GM21360 (cell line): ENCODE results near the gene CCT6B.
"Not testable (repeated sequence)": the region's sequence is repeated elsewhere in the genome, so short reads cannot be mapped to it uniquely, and the experiment has no call there.

ENCODE experiments used
- ATAC-seq: cut with Tn5 transposase; IDR thresholded peaks from one replicate; pipeline ENCODE4 v1.9.1; 2021; ENCODE audit warnings: mild to moderate bottlenecking, moderate library complexity; ENCODE audit not compliant: unreplicated experiment

CCT6B gene

DNA sequence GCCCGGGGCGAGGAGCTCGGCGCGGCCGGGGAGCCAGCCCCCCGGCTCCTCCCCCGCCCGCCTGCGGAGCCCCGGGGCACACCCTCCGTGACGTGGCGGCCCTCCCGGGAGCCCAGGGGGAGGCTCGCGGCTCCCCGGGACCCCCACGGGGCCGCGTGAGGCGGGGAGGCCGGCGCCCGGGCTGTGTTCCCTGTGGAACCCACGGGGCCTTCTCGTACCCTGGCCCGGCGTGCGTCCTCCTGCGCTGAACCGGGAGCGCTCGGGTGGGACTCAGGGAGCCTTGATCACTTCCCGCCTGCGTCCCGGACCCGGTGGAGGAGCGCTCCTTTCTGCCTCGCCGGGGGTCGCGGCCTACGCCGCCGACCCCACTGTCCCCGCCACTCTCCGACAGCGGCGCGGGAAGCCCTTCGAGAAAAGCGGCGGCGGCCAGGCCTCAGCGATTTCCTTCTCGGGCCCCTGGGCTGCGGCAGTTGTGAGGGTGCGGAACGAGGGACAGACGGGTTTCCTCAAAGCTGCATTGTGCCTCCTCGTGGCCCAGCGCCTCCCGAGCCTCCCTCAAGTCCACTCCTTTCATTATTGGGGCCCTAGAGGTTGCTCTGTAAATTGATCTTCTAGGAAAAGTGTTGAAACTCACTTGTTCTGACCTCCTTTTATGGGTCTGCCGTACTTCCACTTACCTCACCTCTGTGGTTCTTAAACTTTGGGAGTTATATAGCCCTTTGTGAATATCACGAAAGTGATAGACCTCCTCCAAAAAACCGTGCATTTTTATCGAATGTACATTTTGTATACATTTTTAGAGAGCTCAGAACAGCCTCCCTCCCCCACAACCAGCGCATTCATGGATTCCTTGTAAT, 19.6 kb upstream of the CCT6B start:
- ATAC-seq, result peak; percentile 68

DNA sequence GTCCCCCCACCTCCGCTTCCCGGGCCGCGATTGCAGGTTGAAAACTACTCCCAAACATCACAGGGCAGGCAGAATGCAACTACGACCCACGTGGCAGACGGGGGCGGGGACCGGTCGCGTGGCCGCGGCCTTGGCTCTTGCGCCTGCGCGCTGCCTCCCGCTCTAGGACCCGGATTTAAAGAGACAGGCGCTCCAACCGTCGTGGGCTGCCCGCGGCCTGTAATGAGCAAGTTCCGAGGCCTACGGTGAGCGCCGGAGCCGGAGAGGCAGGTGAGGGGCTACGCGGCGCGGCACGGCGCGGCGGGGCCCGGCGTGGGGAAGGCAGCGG, 19.1 kb upstream of the CCT6B start, which contains the start of gene LIG3:
Gene LIG3 (plus strand): TSS at position 160 of the 328 bp plus-strand sequence. CDS start 2,494 bp downstream, outside the sequence.
- ATAC-seq, result peak; percentile 73

DNA sequence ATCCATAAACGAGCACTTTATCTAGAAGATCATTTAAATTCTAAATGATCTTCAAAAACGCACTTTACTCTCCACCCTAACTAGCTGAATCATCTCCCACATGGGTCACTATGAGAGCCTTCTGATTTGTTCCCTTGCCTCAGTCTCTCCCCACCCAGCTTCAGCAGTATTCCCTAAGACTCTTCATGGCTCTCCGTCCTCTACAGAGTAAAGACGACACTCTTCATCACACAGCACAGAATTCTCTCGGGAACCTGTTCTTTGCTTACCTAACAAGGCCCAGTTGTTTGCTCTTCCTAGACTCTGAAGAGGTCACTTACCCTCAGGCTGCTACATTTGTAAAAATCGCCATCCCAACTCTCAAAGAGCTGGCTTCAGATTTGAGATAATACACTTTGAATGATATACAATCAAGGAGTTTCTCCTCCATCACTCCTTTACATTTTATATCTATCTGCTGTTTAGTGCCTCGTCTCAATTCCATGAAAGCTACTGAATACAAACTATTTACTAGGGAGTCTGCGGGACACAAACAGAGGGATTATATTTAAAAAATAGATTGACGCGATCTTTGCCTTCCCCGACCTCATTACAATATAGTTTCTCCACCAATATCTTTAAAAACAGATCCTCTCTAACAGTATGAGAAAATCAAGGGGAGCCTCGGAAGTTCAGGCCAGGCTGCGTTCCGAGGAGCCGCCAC, 18.5 kb upstream of the CCT6B start:
- ATAC-seq, result no peak

DNA sequence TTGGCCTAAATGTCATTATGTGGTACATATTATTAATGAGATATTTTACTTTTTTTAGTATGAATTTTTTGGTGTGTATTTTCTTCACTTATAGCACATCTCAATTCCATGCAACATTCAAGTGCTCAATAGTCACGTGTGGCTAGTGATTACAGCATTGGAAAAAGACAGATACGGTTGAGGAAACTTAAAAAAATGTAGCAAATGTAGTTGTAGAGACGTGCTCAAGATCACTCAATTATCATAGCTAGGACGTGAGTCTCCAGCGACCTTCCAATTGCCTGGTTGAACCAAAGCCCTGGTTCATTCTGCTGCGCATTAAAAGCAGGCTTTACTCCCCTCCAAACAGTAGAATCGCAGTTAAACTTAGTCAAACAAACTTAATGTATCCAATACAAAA, 17.9 kb upstream of the CCT6B start:
- no peak for ATAC-seq

DNA sequence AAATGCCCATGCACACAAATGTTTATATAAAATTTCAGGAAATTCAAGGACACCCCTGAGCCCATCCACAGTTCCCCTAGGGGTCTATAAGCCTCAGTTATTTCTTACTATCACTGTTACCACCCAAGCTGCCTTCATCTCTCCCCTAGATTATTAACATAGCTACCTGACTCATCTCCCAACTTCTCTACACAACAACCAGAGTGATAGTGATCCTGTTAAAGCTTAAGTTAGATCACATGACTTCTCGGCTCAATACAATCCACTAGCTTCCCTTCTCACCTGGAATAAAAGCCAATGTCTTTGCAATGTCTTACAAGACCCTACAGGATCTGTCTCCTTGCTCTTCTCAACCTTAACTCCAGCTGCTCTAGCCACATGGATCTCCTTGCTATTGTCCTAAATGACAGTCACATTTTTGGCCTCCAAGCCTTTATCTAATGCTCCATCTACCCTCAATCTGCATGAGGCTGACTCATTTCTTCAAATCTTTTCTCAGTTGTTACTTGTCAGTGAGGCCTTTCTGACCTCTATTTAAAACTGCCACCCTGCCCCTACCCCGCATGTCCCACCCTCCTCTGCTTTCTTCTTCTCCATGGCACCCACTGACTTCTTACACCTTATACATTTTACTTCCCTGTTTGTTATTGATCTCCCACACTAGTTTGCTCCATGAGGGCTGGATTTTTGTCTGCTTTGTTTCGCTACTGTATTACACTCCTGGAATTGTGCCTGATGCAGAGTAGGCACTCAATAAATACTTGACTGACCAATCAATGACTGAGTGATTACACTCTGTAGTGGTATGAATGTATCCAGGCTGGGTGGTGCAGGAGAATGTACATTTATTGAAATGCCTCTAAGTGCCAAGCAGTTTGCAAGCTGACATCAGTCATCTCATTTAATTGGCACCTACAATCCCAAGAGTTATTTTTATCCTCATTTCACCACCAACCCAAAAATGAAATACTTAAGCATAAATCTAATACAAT, 13.8 kb upstream of the CCT6B start:
- no peak for ATAC-seq

DNA sequence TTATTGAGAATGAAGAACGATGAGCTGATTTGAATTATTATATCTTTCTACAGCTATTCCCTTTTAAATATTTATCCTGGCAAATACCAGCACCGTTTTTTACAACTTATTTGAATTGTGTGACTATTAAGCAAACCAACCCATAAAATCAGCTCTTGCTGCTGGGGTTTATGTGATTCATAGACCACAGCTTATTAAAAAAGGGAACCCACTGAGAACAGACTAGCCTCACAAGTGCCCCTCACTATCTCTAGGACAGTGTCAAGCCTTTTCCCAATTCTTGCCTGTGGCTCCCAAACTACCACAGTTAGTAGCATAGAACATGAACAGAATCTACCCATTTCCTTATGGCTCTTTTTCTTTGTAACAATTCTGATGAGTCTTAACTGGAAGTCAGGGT, 12.9 kb upstream of the CCT6B start:
- ATAC-seq, result no peak

DNA sequence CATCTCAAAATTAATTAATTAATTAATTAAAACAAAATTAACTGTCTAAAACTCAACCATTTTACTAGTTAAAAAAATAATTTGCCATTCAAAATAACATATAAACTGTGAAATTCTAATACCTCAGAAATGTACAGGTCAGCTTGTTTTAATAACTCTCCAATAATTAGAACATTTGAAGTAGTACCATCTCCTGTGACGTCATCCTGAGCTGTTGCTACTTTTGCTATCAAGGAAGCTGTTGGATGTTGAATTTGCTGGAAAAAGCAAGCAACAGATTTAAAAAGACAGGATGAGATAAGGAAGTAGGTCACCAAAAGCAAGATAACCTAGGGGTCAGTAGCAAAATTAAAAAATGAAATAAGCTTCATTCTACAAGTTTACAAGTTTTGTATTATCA, 2.8 kb downstream of the CCT6B start:
- ATAC-seq, result no peak

DNA sequence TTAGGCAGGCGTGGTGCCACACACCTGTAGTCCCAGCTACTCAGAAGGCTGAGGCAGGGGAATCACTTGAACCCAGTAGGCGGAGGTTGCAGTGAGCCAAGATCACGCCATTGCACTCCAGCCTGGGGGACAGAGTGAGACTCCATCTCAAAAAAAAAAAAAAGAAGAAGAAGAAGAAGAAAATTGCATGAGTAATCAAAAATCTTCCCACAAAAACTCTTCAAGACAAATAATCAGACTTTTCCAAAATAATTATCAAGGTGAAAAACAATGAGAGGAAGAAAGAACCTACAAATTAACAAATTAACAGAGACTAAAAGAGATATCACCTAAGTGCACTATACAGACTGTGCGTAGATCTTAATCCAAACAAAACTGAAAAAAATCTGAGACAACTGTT, 10.5 kb downstream of the CCT6B start:
- not testable (repeated sequence) for ATAC-seq

DNA sequence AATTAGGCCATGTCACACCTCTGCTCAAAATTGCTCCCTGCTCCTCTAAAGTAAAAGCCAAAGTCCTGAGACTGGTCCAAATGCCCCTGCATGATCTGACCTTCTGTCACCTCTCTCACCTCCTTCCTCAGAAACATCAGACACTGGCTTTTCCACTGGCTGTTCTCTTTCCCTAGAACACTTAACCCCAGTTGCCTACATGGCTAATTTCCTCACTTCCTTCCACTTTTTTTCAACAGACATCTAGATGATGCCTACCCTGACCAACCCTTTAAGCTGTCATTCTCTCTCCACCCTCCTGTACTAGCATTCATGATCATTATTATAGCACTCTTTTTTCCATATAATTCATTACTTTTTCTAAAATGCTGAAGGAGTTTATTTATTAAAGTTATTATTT, 31.0 kb downstream of the CCT6B start:
- ATAC-seq, result no peak

DNA sequence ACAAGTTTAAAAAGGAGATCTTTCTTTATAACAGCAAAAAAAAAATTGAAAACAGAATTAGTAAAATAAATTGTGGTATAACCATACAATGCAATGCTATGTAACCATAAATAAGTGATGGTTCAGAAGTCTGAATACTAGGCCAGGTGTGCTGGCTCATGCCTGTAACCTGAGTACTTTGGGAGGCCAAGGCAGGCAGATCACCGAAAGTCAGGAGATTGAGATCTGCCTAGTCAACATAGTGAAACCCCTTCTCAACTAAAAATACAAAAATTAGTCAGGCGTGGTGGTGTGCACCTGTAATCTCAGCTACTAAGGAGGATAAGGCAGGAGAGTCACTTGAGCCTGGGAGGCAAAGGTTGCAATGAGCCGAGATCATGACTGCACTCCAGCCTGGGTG, 34.6 kb downstream of the CCT6B start:
- ATAC-seq, result no peak

DNA sequence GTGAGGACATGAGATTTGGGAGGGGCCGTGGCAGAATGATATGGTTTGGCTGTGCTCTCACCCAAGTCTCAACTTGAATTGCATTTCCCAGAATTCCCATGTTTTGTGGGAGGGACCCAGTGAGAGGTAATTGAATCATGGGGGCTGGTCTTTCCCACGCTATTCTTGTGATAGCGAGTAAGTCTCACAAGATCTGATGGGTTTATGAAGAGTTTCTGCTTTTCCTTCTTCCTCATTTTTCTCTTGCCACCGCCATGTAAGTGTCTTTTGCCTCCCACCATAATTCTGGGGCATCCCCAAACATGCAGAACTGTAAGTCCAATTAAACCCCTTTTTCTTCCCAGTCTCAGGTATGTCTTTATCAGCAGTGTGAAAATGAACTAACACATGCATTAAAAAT, 40.6 kb downstream of the CCT6B start:
- no peak for ATAC-seq

DNA sequence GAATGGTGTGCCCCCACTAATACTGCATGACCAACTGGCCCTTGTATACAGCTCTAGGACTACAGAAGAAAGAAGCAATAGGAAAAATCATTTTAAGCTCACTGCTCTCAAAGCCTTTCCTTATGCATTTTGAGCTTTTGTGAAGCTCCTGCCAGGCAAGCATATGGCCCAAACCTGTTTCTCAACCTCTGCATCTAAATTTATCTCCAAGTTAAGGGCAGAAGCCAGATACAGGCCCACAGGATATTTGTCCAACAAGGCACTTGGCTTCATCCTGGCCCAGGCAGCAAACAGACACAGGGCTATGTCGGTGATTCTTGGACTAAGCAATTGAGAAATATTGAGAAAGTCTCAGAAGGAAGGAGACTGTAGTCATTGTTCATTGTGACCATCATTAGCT, 43.9 kb downstream of the CCT6B start:
- no peak for ATAC-seq

DNA sequence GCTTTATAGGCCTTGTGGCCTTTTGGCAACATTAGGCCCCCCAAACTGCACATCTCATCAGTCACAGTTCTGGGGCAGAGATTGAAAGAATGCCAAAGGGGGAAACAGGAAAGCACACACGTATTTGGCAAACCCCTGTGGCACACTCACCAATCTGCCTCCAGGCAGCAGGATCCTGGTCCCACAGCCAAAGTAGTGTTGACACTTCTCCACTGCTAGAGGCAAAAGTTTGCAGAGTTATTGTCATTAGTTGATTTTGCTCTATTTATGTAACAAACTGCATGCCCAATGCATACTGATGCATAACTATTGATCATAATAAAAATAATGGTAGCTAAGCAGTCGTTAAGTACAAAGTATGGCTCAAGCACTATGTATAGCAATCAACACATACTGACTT, 45.1 kb downstream of the CCT6B start:
- no peak for ATAC-seq

DNA sequence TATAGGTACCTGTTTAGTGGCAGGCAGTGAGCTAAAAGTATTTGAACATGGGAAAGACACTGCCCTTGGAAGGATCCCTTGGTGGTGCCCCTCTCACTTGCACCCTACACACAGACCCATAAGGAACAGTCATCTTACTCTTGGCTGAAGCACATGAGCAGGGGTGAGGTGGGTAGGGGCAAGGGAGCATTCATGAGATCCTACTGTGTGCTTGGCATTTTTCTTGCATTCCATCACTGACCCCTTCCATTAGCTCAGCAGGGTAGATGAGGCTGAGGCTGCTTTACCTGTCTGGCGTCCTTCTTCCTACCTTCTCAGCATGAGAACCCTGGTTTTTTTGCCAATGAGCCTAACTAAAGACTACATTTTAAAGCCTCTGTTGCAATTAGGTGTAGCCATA, 48.3 kb downstream of the CCT6B start:
- no peak for ATAC-seq

DNA sequence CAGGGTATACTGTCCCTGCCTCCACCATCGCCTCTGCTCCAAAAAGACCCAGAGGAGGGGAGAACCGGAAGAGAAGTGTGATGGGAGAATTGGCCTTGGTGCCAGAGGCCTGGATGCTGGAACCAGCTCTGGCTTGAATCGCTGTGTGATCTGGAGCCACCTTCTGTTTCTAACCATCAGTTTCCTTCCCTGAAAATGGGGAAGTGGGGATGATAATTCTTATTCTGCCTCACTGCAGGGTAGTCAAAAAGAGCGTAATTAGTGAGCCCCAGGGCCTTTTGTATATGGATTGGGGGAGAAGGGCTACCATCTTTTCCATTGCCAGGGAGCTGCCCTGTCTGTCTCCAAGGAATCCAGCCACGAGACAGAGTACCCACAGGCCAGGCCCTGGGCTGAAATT, 52.2 kb downstream of the CCT6B start:
- ATAC-seq, result no peak

DNA sequence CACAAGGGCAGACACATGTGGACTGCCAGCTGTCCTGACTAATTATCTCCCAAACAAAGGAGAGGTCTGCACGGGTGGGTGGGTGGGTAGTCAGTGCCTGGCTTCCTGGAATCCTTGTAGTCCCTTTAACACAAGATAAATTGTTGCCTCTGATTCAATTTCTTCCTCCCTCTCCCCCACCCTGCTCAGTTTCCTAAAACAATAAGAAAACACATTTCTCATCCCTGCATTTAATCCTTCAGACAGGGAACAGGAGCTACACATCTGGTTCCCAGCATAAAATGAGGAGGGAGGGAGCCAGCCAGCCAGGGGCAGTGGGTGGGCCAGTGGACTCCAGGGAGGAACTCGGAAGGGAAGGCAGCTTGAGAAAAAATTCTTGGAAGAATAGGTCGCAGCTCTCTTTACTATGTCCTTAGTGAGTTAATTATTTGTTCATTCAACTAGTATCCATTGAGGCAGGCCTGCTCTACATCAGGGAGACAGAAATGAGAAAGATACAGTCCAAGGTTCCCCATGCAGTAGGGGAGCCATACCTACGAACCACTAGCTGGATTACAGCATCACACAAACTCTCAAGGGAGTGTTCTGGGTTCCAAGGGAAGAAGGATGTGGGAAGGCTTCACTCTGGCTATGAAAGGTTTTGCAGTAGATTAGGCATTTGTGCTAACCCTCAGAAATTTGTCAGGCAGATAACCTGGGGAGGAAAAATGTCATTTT, 58.3 kb downstream of the CCT6B start:
- no peak for ATAC-seq

DNA sequence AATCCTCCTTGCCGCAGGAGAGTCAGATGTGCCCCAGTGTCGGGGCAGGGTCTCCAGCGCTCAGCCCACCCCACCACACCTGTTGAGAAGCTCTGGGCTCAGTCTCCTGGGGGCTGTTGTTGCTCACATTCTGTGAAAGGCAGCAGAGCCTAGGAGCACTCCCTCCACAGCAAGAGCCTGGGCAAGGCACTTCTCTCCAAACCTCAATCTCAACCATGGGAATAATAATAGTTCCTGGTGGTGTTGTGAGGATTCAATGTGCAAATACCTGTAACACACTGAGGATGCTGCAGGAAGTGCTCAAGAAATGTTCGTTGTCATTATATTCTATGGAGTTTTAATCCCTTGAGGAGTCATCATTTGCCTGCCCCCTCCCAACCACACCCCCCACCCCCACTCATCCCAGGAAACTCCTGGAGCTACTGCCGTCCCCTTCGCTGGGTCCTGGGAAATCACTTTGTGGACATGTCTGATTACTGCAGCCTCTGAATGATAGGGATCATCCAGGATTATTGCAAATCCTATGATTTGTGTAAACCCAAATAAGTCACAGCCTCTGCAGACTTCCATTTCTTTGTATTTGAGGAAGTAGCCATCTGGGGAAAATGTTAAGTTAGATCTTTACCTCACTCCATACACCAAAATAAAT, 61.5 kb downstream of the CCT6B start:
- ATAC-seq, result no peak

DNA sequence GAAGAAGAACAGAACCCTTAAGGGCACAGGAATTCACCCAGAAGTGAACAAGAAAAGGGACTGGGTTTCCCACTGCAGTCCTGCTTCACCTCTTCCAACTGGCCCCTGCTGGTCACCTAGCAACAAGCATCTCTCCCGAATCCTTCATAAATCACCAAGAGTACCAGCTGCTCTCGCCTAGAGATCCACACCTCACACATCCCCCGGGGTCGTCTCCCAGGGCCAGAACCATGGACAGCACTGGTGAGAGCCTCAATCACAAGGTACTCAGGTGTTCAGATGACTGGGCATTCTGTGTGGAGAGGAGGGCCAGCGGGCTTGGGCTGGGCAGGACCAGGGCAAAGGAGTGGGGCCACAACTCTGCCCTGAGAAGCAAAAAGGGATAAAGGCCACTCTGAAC, 65.9 kb downstream of the CCT6B start:
- no peak for ATAC-seq

DNA sequence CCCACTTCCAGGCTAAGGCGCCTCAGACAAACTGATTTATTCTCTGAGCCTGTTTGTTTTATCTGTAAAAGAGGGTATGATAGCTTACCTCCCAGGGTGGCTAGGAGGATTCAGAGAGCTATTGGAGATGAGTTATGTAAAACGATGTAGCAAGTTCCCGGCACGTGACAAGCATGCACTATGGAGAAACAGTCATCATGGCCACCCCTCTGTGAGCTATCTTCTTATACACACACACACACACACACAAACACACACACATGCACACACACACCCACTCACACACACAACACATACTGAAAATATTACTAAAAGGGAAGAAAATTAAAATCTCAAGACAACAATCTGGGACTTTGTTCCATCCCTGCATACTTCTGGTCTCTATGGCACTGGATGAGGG, 66.3 kb downstream of the CCT6B start:
- ATAC-seq, result no peak
